Suprapubic skin (tissue), 4 donors: ENCODE measurements around the gene VASN. TPM values are rescaled to one million over a fixed set of nuclear protein-coding genes. Genes with fewer than 3 reads are reported as not detected.

Source experiments
- DNase-seq, 2 donors: peaks; one replicate each; pipeline ENCODE4 v3.0.0-alpha.2; 2019; ENCODE audit warnings: low spot score in 2 of 2
- H3K27ac ChIP-seq: fragments of 200-600 bp; sonication (generic); one replicate; pipeline ENCODE4 v1.5.1; 2019
- H3K27me3 ChIP-seq: fragments of 200-600 bp; sonication (generic); one replicate; pipeline ENCODE4 v1.5.1; 2019
- H3K36me3 ChIP-seq: fragments of 200-600 bp; sonication (generic); one replicate; pipeline ENCODE4 v1.5.1; 2019
- H3K4me1 ChIP-seq: fragments of 200-600 bp; sonication (generic); one replicate; pipeline ENCODE4 v1.5.1; 2019
- H3K4me3 ChIP-seq: fragments of 200-600 bp; sonication (generic); one replicate; pipeline ENCODE4 v1.5.1; 2019; ENCODE audit warnings: mild to moderate bottlenecking
- H3K9me3 ChIP-seq: fragments of 200-600 bp; sonication (generic); one replicate; pipeline ENCODE4 v1.5.1; 2019
- CTCF ChIP-seq, 2 donors: fragments of 200-600 bp in 1 of 2; fragments of 450-650 bp in 1 of 2; sonication (generic) in 1 of 2; IDR thresholded peaks; one replicate each; pipeline ENCODE4 v1.5.1; 2016 to 2019; ENCODE audit warnings: antibody characterized with exemption in 2 of 2, mild to moderate bottlenecking in 1 of 2, moderate library complexity in 1 of 2
- EP300 ChIP-seq: sonication (generic); formaldehyde crosslinking; IDR thresholded peaks from one replicate; pipeline ENCODE4 v1.6.1; 2017; ENCODE audit warnings: antibody characterized with exemption
- POLR2A ChIP-seq, 2 donors: fragments of 450-650 bp; IDR thresholded peaks; one replicate each; pipeline ENCODE4 v1.6.1; 2017; ENCODE audit warnings: antibody characterized with exemption in 2 of 2, mild to moderate bottlenecking in 2 of 2, moderate library complexity in 2 of 2
- POLR2AphosphoS5 ChIP-seq, 3 donors: sonication (generic); formaldehyde crosslinking; IDR thresholded peaks; one replicate each; pipeline ENCODE4 v1.6.1; 2017; ENCODE audit warnings: antibody characterized with exemption in 3 of 3
- WGBS: methylation state at CpG from one replicate; pipeline ENCODE4 v1.1.5; 2018; 5-methylcytosine and 5-hydroxymethylcytosine counted together
- total RNA-seq, 4 donors: library from RNA; depleted of rRNA; stranded (reverse); fragments of >200 nt; gene quantifications; one replicate each; pipeline ENCODE4 v1.1.0, GENCODE V29; 2016

The VASN gene
- total RNA-seq, 4 donors from 2014 or later, result 10.8 to 23.3 (median 22.3) TPM

GRCh38 chr16:4352843-4353242 lies 18.8 kb upstream of the VASN start:
- DNase-seq, result no peak
- no peak overlapping the region for H3K27ac ChIP-seq
- H3K9me3 ChIP-seq, result no peaks in the 10 kb centered on the region
- 92% methylated on average over 5 of the region's 5 CpGs for WGBS
- H3K4me1 ChIP-seq, result peaks cover 29% of the 10 kb centered on the region
- peaks cover 19% of the 10 kb centered on the region for H3K36me3 ChIP-seq
- no peak for TF ChIP-seq POLR2AphosphoS5 (IDR thresholded peaks at IDR 0.05)
- TF ChIP-seq POLR2A (IDR thresholded peaks at IDR 0.05), result no peak
- no peak for TF ChIP-seq CTCF (IDR thresholded peaks at IDR 0.05)
- no peaks in the 10 kb centered on the region for H3K27me3 ChIP-seq
- H3K4me3 ChIP-seq, result no peak overlapping the region

- WGBS, result 86% methylated on average over 4 of the region's 4 CpGs
- no peak for DNase-seq
- H3K27me3 ChIP-seq, result no peaks in the 10 kb centered on the region
- H3K9me3 ChIP-seq, result no peaks in the 10 kb centered on the region
- H3K36me3 ChIP-seq, result peaks cover 27% of the 10 kb centered on the region
- TF ChIP-seq POLR2A (IDR thresholded peaks at IDR 0.05) (no peak), EP300 (no peak), CTCF (IDR thresholded peaks at IDR 0.05) (no peak), POLR2AphosphoS5 (IDR thresholded peaks at IDR 0.05) (no peak)
- no peak overlapping the region for H3K4me3 ChIP-seq
- H3K4me1 ChIP-seq, result peaks cover 20% of the 10 kb centered on the region
- no peak overlapping the region for H3K27ac ChIP-seq
These were observed 18.0 kb upstream of the VASN start for GRCh38 chr16:4353675-4354074.

GRCh38 chr16:4354512-4355409 lies 16.9 kb upstream of the VASN start:
- no peaks in the 10 kb centered on the region for H3K9me3 ChIP-seq
- H3K36me3 ChIP-seq, result peaks cover 27% of the 10 kb centered on the region
- H3K4me3 ChIP-seq, result no peak overlapping the region
- no peak for TF ChIP-seq POLR2AphosphoS5 (IDR thresholded peaks at IDR 0.05)
- TF ChIP-seq POLR2A (IDR thresholded peaks at IDR 0.05), result no peak
- TF ChIP-seq CTCF (IDR thresholded peaks at IDR 0.05), result no peak
- TF ChIP-seq EP300, result no peak
- H3K27me3 ChIP-seq, result no peaks in the 10 kb centered on the region
- WGBS, result 93% methylated on average over 17 of the region's 20 CpGs
- H3K27ac ChIP-seq, result no peak overlapping the region
- DNase-seq, result peak in 1 of 2 donors; percentile 57
- peaks cover 17% of the 10 kb centered on the region for H3K4me1 ChIP-seq

GRCh38 chr16:4356820-4357219 lies 14.8 kb upstream of the VASN start:
- no peak for DNase-seq
- WGBS, result 93% methylated on average over 5 of the region's 7 CpGs
- Histone ChIP-seq H3K4me3 (no peak overlapping the region), H3K36me3 (peaks cover 41% of the 10 kb centered on the region), H3K27ac (no peak overlapping the region), H3K27me3 (no peaks in the 10 kb centered on the region), H3K4me1 (peaks cover under 1% of the 10 kb centered on the region), H3K9me3 (no peaks in the 10 kb centered on the region)
- TF ChIP-seq POLR2AphosphoS5 (IDR thresholded peaks at IDR 0.05), result no peak
- TF ChIP-seq CTCF (IDR thresholded peaks at IDR 0.05), result no peak
- TF ChIP-seq POLR2A (IDR thresholded peaks at IDR 0.05), result no peak
- TF ChIP-seq EP300, result no peak

- Histone ChIP-seq H3K4me1 (peaks cover 4% of the 10 kb centered on the region), H3K4me3 (no peak overlapping the region), H3K9me3 (no peaks in the 10 kb centered on the region), H3K27me3 (no peaks in the 10 kb centered on the region), H3K36me3 (peaks cover 55% of the 10 kb centered on the region), H3K27ac (no peak overlapping the region)
- TF ChIP-seq POLR2AphosphoS5 (IDR thresholded peaks at IDR 0.05) (no peak), EP300 (no peak), POLR2A (IDR thresholded peaks at IDR 0.05) (no peak), CTCF (IDR thresholded peaks at IDR 0.05) (no peak)
- 94% methylated on average over 14 of the region's 19 CpGs for WGBS
- no peak for DNase-seq
These were observed 13.4 kb upstream of the VASN start for GRCh38 chr16:4358236-4358635.
